IMR-90 (cell line): ENCODE results near the gene CHRNA3. TPM values are rescaled to one million over a fixed set of nuclear protein-coding genes. Genes with fewer than 3 reads are reported as not detected.

Experiments used
- ATAC-seq: fragments of 200-7000 bp; cut with Tn5 transposase; 2 replicates; pipeline ENCODE4 v1.9.1; 2020; ENCODE audit warnings: low read depth, mild to moderate bottlenecking, moderate library complexity
- BruUV-seq: library from RNA; stranded (reverse); fragments of 400-500 nt; replicated peaks from 2 replicates; lab custom pipeline; 2021; lab: Mats Ljungman, UMichigan
- CTCF ChIA-PET: fragments of 300-600 bp; formaldehyde crosslinking; extraction: SDS; loops from one replicate; lab custom pipeline; 2021; ENCODE audit warnings: antibody characterized with exemption; lab: Yijun Ruan, JAX
- POLR2A ChIA-PET: fragments of 300-600 bp; sonication (Branson Sonifier 250); formaldehyde crosslinking; loops from one replicate; lab custom pipeline; 2022; ENCODE audit warnings: antibody characterized with exemption; ENCODE audit not compliant: unreplicated experiment; lab: Charles Lee
- DNase-seq: peaks from one replicate; pipeline ENCODE4 v3.0.0; 2013
- H2AFZ ChIP-seq: replicated peaks from 2 replicates; pipeline ENCODE3; 2013; ENCODE audit warnings: low read length, mild to moderate bottlenecking; ENCODE audit not compliant: poor library complexity
- H2AK5ac ChIP-seq: 2 replicates; pipeline ENCODE4 v1.6.1; 2013; ENCODE audit warnings: low read depth, low read length, inconsistent platforms
- H2AK9ac ChIP-seq: replicated peaks from 2 replicates; pipeline ENCODE3; 2013; ENCODE audit warnings: mild to moderate bottlenecking, low read depth, low read length, moderate library complexity; ENCODE audit not compliant: poor library complexity
- H2BK120ac ChIP-seq: 2 replicates; pipeline ENCODE4 v1.6.1; 2013; ENCODE audit warnings: low read depth, low read length, inconsistent platforms
- H2BK15ac ChIP-seq: 3 replicates; pipeline ENCODE4 v1.6.1; 2013; ENCODE audit warnings: low read depth, low read length, inconsistent platforms
- H2BK20ac ChIP-seq: 2 replicates; pipeline ENCODE4 v1.6.1; 2013; ENCODE audit warnings: low read depth, mild to moderate bottlenecking, inconsistent platforms, low read length, moderate library complexity
- H2BK5ac ChIP-seq: 2 replicates; pipeline ENCODE4 v1.6.1; 2013; ENCODE audit warnings: mild to moderate bottlenecking, low read depth, low read length, inconsistent platforms; ENCODE audit not compliant: poor library complexity, severe bottlenecking
- H3K14ac ChIP-seq: replicated peaks from 2 replicates; pipeline ENCODE4 v1.6.1; 2013; ENCODE audit warnings: low read depth, low read length, inconsistent platforms
- H3K18ac ChIP-seq: 2 replicates; pipeline ENCODE4 v1.6.1; 2013; ENCODE audit warnings: low read depth, low read length, control low read depth
- H3K23ac ChIP-seq: 2 replicates; pipeline ENCODE4 v1.6.1; 2013; ENCODE audit warnings: low read depth, low read length, inconsistent platforms
- H3K27ac ChIP-seq: 2 replicates; pipeline ENCODE4 v1.5.1; 2013; ENCODE audit warnings: mild to moderate bottlenecking, control low read depth, low read length; ENCODE audit not compliant: insufficient read depth
- H3K27me3 ChIP-seq: 2 replicates; pipeline ENCODE4 v1.6.1; 2013; ENCODE audit warnings: low read length; ENCODE audit not compliant: control insufficient read depth, insufficient read depth
- H3K36me3 ChIP-seq: 2 replicates; pipeline ENCODE4 v1.6.1; 2013; ENCODE audit warnings: low read length, mixed read lengths; ENCODE audit not compliant: control insufficient read depth, insufficient read depth
- H3K4ac ChIP-seq: 2 replicates; pipeline ENCODE4 v1.6.1; 2013; ENCODE audit warnings: low read depth, low read length, inconsistent platforms
- H3K4me1 ChIP-seq: 2 replicates; pipeline ENCODE4 v1.6.1; 2013; ENCODE audit warnings: low read length, mixed read lengths; ENCODE audit not compliant: control insufficient read depth, insufficient read depth
- H3K4me2 ChIP-seq: 2 replicates; pipeline ENCODE4 v1.6.1; 2013; ENCODE audit warnings: low read depth, mild to moderate bottlenecking, control low read depth, low read length, moderate library complexity
- H3K4me3 ChIP-seq: 2 replicates; pipeline ENCODE4 v1.5.1; 2013; ENCODE audit warnings: low read depth, mild to moderate bottlenecking, control low read depth, low read length, moderate library complexity; ENCODE audit not compliant: insufficient read depth
- H3K56ac ChIP-seq: 2 replicates; pipeline ENCODE4 v1.6.1; 2013; ENCODE audit warnings: low read length, inconsistent platforms; ENCODE audit not compliant: insufficient read depth; ENCODE audit errors: extremely low read depth
- H3K79me1 ChIP-seq, 2 experiments: 2 replicates each; pipeline ENCODE4 v1.6.1; 2013; ENCODE audit warnings: low read length in 2 of 2, inconsistent platforms in 1 of 2, low read depth in 1 of 2
- H3K9ac ChIP-seq: 2 replicates; pipeline ENCODE4 v1.6.1; 2013; ENCODE audit warnings: low read depth, low read length, control low read depth
- H3K9me1 ChIP-seq: 2 replicates; pipeline ENCODE4 v1.6.1; 2013; ENCODE audit warnings: low read length, inconsistent platforms; ENCODE audit not compliant: insufficient read depth
- H3K9me3 ChIP-seq: 2 replicates; pipeline ENCODE4 v1.6.1; 2013; ENCODE audit warnings: low read length; ENCODE audit not compliant: control insufficient read depth, insufficient read depth
- H4K20me1 ChIP-seq: 2 replicates; pipeline ENCODE4 v1.6.1; 2013; ENCODE audit warnings: low read length, inconsistent platforms; ENCODE audit not compliant: insufficient read depth
- H4K5ac ChIP-seq: 2 replicates; pipeline ENCODE4 v1.6.1; 2013; ENCODE audit warnings: mild to moderate bottlenecking, low read depth, low read length, control low read depth
- H4K8ac ChIP-seq, 2 experiments: 2 replicates each; pipeline ENCODE4 v1.6.1; 2013; ENCODE audit warnings: low read depth in 2 of 2, low read length in 2 of 2, control low read depth in 1 of 2, inconsistent platforms in 1 of 2
- H4K91ac ChIP-seq: 2 replicates; pipeline ENCODE4 v1.6.1; 2013; ENCODE audit warnings: low read depth, low read length, inconsistent platforms; ENCODE audit not compliant: insufficient read depth
- BHLHE40 ChIP-seq: fragments of 150-350 bp; IDR thresholded peaks from 2 replicates; pipeline ENCODE4 v1.6.1; 2016; ENCODE audit warnings: mild to moderate bottlenecking, low read depth, low read length
- CEBPB ChIP-seq: IDR thresholded peaks from 2 replicates; pipeline ENCODE4 v1.6.1; 2012; ENCODE audit warnings: low read depth, low read length, improper control_type of control experiment
- CTCF ChIP-seq: conservative IDR thresholded peaks from 2 replicates; pipeline ENCODE4 v1.5.1; 2012; ENCODE audit warnings: mild to moderate bottlenecking, low read depth, low read length, improper control_type of control experiment
- FOS ChIP-seq: fragments of 150-350 bp; IDR thresholded peaks from 2 replicates; pipeline ENCODE4 v1.6.1; 2016; ENCODE audit warnings: low read depth, low read length
- MXI1 ChIP-seq: IDR thresholded peaks from 2 replicates; pipeline ENCODE4 v1.6.1; 2012; ENCODE audit warnings: low read depth, mild to moderate bottlenecking, low read length, moderate library complexity, borderline replicate concordance
- NFE2L2 ChIP-seq: fragments of 150-350 bp; IDR thresholded peaks from 2 replicates; pipeline ENCODE4 v1.6.1; 2016; ENCODE audit warnings: low read depth, mild to moderate bottlenecking, low read length
- POLR2A ChIP-seq: IDR thresholded peaks from 2 replicates; pipeline ENCODE4 v1.6.1; 2012; ENCODE audit warnings: mild to moderate bottlenecking, low read depth, low read length
- RAD21 ChIP-seq: IDR thresholded peaks from 2 replicates; pipeline ENCODE4 v1.6.1; 2012; ENCODE audit warnings: low read length, improper control_type of control experiment
- RCOR1 ChIP-seq: IDR thresholded peaks from 2 replicates; pipeline ENCODE4 v1.6.1; 2012; ENCODE audit warnings: mild to moderate bottlenecking, low read length, improper control_type of control experiment; ENCODE audit not compliant: insufficient replicate concordance
- USF2 ChIP-seq: fragments of 150-350 bp; IDR thresholded peaks from 2 replicates; pipeline ENCODE4 v1.6.1; 2017; ENCODE audit warnings: mild to moderate bottlenecking, antibody characterized with exemption, low read length, low read depth
- WGBS, 2 experiments: methylation state at CpG; one replicate each; pipeline versions ENCODE4 v1.1.5 to v1.1.7; 2013; ENCODE audit warnings: missing lambda C conversion rate in 2 of 2; ENCODE audit not compliant: insufficient read length in 1 of 2; ENCODE audit errors: extremely low coverage in 2 of 2; 5-methylcytosine and 5-hydroxymethylcytosine counted together
- dilution Hi-C: fragments of 300-500 bp; cut with HindIII; formaldehyde crosslinking; loops from one replicate; pipeline ENCODE4 v1.14.3; 2018; ENCODE audit warnings: low sequenced_read_pairs; ENCODE audit not compliant: unreplicated experiment
- in situ Hi-C: fragments of 300-500 bp; cut with MboI; formaldehyde crosslinking; loops from 3 replicates; pipeline ENCODE4 v1.14.3; 2019; ENCODE audit warnings: low sequenced_read_pairs, inconsistent platforms, mixed read lengths
- intact Hi-C: fragments of 100-400 bp; cut with micrococcal nuclease; formaldehyde crosslinking; loops from 2 replicates; pipeline ENCODE4 v1.10.0; 2022
- polyA plus RNA-seq, 3 experiments: library from polyadenylated mRNA; depleted of rRNA; stranded (reverse); fragments of >200 nt; gene quantifications; 2 replicates each; pipeline ENCODE4 v1.2.3, GENCODE V29; 2012; ENCODE audit warnings: low replicate concordance in 1 of 3
- total RNA-seq: library from RNA; depleted of rRNA; stranded (reverse); fragments of >200 nt; gene quantifications from 2 replicates; pipeline ENCODE4 v1.2.3, GENCODE V29; 2012

CHRNA3 gene
- total and polyA plus RNA-seq, 2 of the 4 experiments (the other 2 are of a cell fraction): not detected

- H3K79me1 ChIP-seq: no peaks in the 10 kb centered on the region
- H3K36me3 ChIP-seq: no peaks in the 10 kb centered on the region
- H2BK15ac ChIP-seq: no peak overlapping the region
- in situ Hi-C loops: no loop called here
- H3K4me1 ChIP-seq: no peaks in the 10 kb centered on the region
- no peak overlapping the region for H2AK5ac ChIP-seq
- H3K56ac ChIP-seq: no peak overlapping the region
- no peak overlapping the region for H3K4me3 ChIP-seq
- H3K18ac ChIP-seq: no peak overlapping the region
- no peak overlapping the region for H4K5ac ChIP-seq
- ATAC-seq: no peak
- H2BK20ac ChIP-seq: no peak overlapping the region
- H3K23ac ChIP-seq: no peak overlapping the region
- H3K9me3 ChIP-seq: no peaks in the 10 kb centered on the region
- no peaks in the 10 kb centered on the region for H3K9me1 ChIP-seq
- no peak overlapping the region for H4K91ac ChIP-seq
- H2AK9ac ChIP-seq: no peak overlapping the region
- ChIA-PET CTCF (no interaction called here), POLR2A (no interaction called here)
- no peak overlapping the region for H2BK5ac ChIP-seq
- H3K27me3 ChIP-seq: peaks cover 40% of the 10 kb centered on the region
- intact Hi-C loops: no loop called here
- no peak overlapping the region for H3K4ac ChIP-seq
- H4K20me1 ChIP-seq: no peaks in the 10 kb centered on the region
- H4K8ac ChIP-seq: no peak overlapping the region
- H2BK120ac ChIP-seq: no peak overlapping the region
- no CpG with 5 or more reads among the region's 5 CpGs for WGBS, 2 experiments
- dilution Hi-C loops: no loop called here
- TF ChIP-seq NFE2L2 (no peak), BHLHE40 (no peak), MXI1 (no peak), CTCF (no peak), USF2 (no peak), RCOR1 (no peak), RAD21 (no peak), POLR2A (no peak), FOS (no peak), CEBPB (no peak)
- no TSS peak for BruUV-seq
- no peak overlapping the region for H2AFZ ChIP-seq
- no peak overlapping the region for H3K14ac ChIP-seq
- no peak for DNase-seq
- no peak overlapping the region for H3K4me2 ChIP-seq
- no peak overlapping the region for H3K27ac ChIP-seq
- no peak overlapping the region for H3K9ac ChIP-seq
Measured at GRCh38 chr15:78642331-78642730, 21.5 kb upstream of the CHRNA3 start.
